Neural cell (in vitro differentiated cells): ENCODE measurements around the gene ZNF277. TPM values are rescaled to one million over a fixed set of nuclear protein-coding genes. Genes with fewer than 3 reads are reported as not detected.

Source experiments
- H2AFZ ChIP-seq: fragments of 200-600, 300-800 bp; sonication (generic), shearing (Covaris generic); 2 replicates; pipeline ENCODE4 v1.6.0; 2014; ENCODE audit warnings: low read depth, mild to moderate bottlenecking, antibody characterized with exemption, low read length, moderate library complexity
- H3F3A ChIP-seq: fragments of 200-600 bp; shearing (Covaris generic); 2 replicates; pipeline ENCODE4 v1.6.1; 2016; ENCODE audit warnings: mild to moderate bottlenecking, moderate library complexity, mixed read lengths, antibody characterized with exemption, low read length; ENCODE audit not compliant: insufficient read depth, poor library complexity, severe bottlenecking
- H3K27ac ChIP-seq: fragments of 200-600, 300-800 bp; sonication (generic), shearing (Covaris generic); 2 replicates; pipeline ENCODE4 v1.5.1; 2014; ENCODE audit warnings: mild to moderate bottlenecking, low read length, moderate library complexity
- H3K27me3 ChIP-seq: fragments of 300-800, 200-600 bp; sonication (generic), shearing (Covaris generic); 2 replicates; pipeline ENCODE4 v1.6.0; 2014; ENCODE audit warnings: mild to moderate bottlenecking, low read depth, low read length, moderate library complexity; ENCODE audit not compliant: insufficient read depth
- H3K36me3 ChIP-seq: fragments of 300-800, 200-600 bp; sonication (generic), shearing (Covaris generic); 2 replicates; pipeline ENCODE4 v1.5.1; 2014; ENCODE audit warnings: mild to moderate bottlenecking, antibody characterized with exemption, low read length, moderate library complexity; ENCODE audit not compliant: insufficient read depth
- H3K4me2 ChIP-seq: fragments of 300-800, 200-600 bp; sonication (generic), shearing (Covaris generic); 2 replicates; pipeline ENCODE4 v1.6.0; 2014; ENCODE audit warnings: mild to moderate bottlenecking, low read length
- H3K4me3 ChIP-seq: fragments of 300-800, 200-600 bp; sonication (generic), shearing (Covaris generic); 2 replicates; pipeline ENCODE4 v1.5.1; 2014; ENCODE audit warnings: mild to moderate bottlenecking, low read length, moderate library complexity
- H3K79me2 ChIP-seq: fragments of 200-600 bp; shearing (Covaris generic); replicated peaks from 2 replicates; pipeline ENCODE4 v1.6.0; 2014; ENCODE audit warnings: mild to moderate bottlenecking, low read length, moderate library complexity; ENCODE audit not compliant: insufficient read depth
- H3K9ac ChIP-seq: fragments of 300-800, 200-600 bp; sonication (generic), shearing (Covaris generic); 2 replicates; pipeline ENCODE4 v1.6.1; 2016; ENCODE audit warnings: mild to moderate bottlenecking, low read length, mixed read lengths
- H3K9me2 ChIP-seq: fragments of 200-600 bp; shearing (Covaris generic); 2 replicates; pipeline ENCODE4 v1.6.1; 2016; ENCODE audit warnings: mild to moderate bottlenecking, low read length, mixed read lengths; ENCODE audit not compliant: insufficient read depth
- H3K9me3 ChIP-seq: fragments of 200-600, 300-800 bp; sonication (generic), shearing (Covaris generic); 2 replicates; pipeline ENCODE4 v1.6.1; 2016; ENCODE audit warnings: mild to moderate bottlenecking, mixed run types, low read length, moderate library complexity, mixed read lengths
- H4K20me1 ChIP-seq: fragments of 200-600 bp; shearing (Covaris generic); 2 replicates; pipeline ENCODE4 v1.6.1; 2016; ENCODE audit warnings: mild to moderate bottlenecking, mixed run types; ENCODE audit not compliant: insufficient read depth
- EP300 ChIP-seq: fragments of 450-650 bp; conservative IDR thresholded peaks from 2 replicates; pipeline ENCODE4 v1.6.1; 2014; ENCODE audit warnings: antibody characterized with exemption, mild to moderate bottlenecking, moderate library complexity; ENCODE audit not compliant: poor library complexity, severe bottlenecking
- EZH2 ChIP-seq: fragments of 200-600, 300-800 bp; shearing (Covaris generic), sonication (generic); IDR thresholded peaks from 2 replicates; pipeline ENCODE4 v1.6.1; 2014; ENCODE audit warnings: antibody characterized with exemption, low read length, borderline replicate concordance, mild to moderate bottlenecking; ENCODE audit not compliant: insufficient read depth, poor library complexity, severe bottlenecking
- MXI1 ChIP-seq: fragments of 450-650 bp; conservative IDR thresholded peaks from 2 replicates; pipeline ENCODE4 v1.6.1; 2014; ENCODE audit warnings: antibody characterized with exemption, mild to moderate bottlenecking; ENCODE audit not compliant: poor library complexity, severe bottlenecking
- POLR2AphosphoS5 ChIP-seq: IDR thresholded peaks from 2 replicates; pipeline ENCODE4 v1.6.1; 2012
- RAD21 ChIP-seq: fragments of 450-650 bp; conservative IDR thresholded peaks from 2 replicates; pipeline ENCODE4 v1.6.1; 2014; ENCODE audit warnings: antibody characterized with exemption, mild to moderate bottlenecking, moderate library complexity
- SMC3 ChIP-seq: fragments of 450-650 bp; conservative IDR thresholded peaks from 2 replicates; pipeline ENCODE4 v1.6.1; 2014; ENCODE audit warnings: antibody characterized with exemption, mild to moderate bottlenecking, moderate library complexity; ENCODE audit not compliant: poor library complexity
- TAF1 ChIP-seq: IDR thresholded peaks from 2 replicates; pipeline ENCODE4 v1.6.1; 2012; ENCODE audit warnings: low read depth
- polyA plus RNA-seq: library from polyadenylated mRNA; depleted of rRNA; stranded (reverse); fragments of >200 nt; gene quantifications from 2 replicates; pipeline ENCODE4 v1.2.3, GENCODE V29; 2014
- TF ChIP-seq, protein P1 (sequence below): IDR thresholded peaks from 2 replicates; pipeline ENCODE4 v1.6.1; 2012; ENCODE audit warnings: borderline replicate concordance
- TF ChIP-seq, protein P2 (sequence below): fragments of 450-650 bp; IDR thresholded peaks from 2 replicates; pipeline ENCODE4 v1.5.1; 2014; ENCODE audit warnings: antibody characterized with exemption, mild to moderate bottlenecking, moderate library complexity; ENCODE audit not compliant: poor library complexity, severe bottlenecking

Gene ZNF277
- polyA plus RNA-seq, 1 donor from 2014 or later, result 30.0 TPM

DNA sequence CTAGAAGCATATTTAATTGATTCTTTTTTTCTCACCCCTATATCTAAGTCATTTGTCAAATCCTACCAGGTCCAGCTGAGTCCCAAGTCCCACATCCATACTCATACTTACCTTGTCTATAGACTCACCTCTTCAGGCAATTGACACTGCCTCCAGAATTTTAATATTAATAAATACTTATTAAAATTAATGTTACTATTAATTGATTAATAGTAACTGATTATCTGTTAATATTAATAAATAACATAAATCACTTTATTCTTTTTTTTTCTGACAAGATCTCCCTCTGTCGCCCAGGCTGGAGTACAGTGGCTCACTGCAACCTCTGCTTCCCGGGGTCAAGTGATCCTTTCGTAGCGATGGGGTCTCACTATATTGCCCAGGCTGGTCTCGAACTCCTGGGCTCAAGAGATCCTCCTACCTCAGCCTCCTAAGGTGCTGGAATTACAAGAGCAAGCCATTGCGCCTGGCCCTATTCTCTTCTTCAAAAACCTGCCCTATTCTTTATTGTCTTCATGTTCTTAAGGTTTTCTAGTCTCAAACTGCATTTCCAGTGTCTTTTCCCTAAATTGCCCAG is 94.4 kb downstream of the ZNF277 start:
- H3K9ac ChIP-seq, result no peak overlapping the region
- no peak overlapping the region for H2AFZ ChIP-seq
- H3F3A ChIP-seq, result no peaks in the 10 kb centered on the region
- H3K36me3 ChIP-seq, result no peaks in the 10 kb centered on the region
- H3K27me3 ChIP-seq, result no peaks in the 10 kb centered on the region
- no peaks in the 10 kb centered on the region for H3K9me3 ChIP-seq
- no peaks in the 10 kb centered on the region for H3K9me2 ChIP-seq
- no peak overlapping the region for H3K4me3 ChIP-seq
- no peaks in the 10 kb centered on the region for H4K20me1 ChIP-seq
- no peaks in the 10 kb centered on the region for H3K79me2 ChIP-seq
- H3K4me2 ChIP-seq, result no peak overlapping the region
- TF ChIP-seq MXI1 (no peak), RAD21 (no peak), TAF1 (no peak), EP300 (no peak), POLR2AphosphoS5 (no peak), SMC3 (no peak), EZH2 (no peak)
- TF ChIP-seq, protein P1, sequence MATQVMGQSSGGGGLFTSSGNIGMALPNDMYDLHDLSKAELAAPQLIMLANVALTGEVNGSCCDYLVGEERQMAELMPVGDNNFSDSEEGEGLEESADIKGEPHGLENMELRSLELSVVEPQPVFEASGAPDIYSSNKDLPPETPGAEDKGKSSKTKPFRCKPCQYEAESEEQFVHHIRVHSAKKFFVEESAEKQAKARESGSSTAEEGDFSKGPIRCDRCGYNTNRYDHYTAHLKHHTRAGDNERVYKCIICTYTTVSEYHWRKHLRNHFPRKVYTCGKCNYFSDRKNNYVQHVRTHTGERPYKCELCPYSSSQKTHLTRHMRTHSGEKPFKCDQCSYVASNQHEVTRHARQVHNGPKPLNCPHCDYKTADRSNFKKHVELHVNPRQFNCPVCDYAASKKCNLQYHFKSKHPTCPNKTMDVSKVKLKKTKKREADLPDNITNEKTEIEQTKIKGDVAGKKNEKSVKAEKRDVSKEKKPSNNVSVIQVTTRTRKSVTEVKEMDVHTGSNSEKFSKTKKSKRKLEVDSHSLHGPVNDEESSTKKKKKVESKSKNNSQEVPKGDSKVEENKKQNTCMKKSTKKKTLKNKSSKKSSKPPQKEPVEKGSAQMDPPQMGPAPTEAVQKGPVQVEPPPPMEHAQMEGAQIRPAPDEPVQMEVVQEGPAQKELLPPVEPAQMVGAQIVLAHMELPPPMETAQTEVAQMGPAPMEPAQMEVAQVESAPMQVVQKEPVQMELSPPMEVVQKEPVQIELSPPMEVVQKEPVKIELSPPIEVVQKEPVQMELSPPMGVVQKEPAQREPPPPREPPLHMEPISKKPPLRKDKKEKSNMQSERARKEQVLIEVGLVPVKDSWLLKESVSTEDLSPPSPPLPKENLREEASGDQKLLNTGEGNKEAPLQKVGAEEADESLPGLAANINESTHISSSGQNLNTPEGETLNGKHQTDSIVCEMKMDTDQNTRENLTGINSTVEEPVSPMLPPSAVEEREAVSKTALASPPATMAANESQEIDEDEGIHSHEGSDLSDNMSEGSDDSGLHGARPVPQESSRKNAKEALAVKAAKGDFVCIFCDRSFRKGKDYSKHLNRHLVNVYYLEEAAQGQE, result no peak
- TF ChIP-seq, protein P2, sequence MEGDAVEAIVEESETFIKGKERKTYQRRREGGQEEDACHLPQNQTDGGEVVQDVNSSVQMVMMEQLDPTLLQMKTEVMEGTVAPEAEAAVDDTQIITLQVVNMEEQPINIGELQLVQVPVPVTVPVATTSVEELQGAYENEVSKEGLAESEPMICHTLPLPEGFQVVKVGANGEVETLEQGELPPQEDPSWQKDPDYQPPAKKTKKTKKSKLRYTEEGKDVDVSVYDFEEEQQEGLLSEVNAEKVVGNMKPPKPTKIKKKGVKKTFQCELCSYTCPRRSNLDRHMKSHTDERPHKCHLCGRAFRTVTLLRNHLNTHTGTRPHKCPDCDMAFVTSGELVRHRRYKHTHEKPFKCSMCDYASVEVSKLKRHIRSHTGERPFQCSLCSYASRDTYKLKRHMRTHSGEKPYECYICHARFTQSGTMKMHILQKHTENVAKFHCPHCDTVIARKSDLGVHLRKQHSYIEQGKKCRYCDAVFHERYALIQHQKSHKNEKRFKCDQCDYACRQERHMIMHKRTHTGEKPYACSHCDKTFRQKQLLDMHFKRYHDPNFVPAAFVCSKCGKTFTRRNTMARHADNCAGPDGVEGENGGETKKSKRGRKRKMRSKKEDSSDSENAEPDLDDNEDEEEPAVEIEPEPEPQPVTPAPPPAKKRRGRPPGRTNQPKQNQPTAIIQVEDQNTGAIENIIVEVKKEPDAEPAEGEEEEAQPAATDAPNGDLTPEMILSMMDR, result no peak
- no peak overlapping the region for H3K27ac ChIP-seq

DNA sequence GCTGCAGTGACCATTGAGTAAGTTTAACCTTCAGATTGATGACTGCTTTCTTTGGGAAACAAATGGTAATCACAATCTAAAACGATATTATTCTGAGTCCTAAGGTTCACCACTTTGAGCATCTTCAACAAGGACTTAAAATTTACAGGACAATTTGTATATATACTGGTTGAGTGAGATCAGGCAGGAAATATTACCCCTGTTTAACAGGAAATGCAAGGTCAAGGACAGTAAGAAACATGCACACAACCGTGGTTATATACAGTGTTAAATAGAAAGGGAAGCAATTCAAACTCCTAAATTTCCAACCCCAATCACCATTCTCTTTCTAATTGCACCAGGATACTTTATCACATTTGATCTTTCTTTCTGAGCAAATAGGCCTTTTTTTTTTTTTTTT is 96.1 kb downstream of the ZNF277 start:
- no peaks in the 10 kb centered on the region for H3F3A ChIP-seq
- H2AFZ ChIP-seq, result no peak overlapping the region
- no peak overlapping the region for H3K4me2 ChIP-seq
- TF ChIP-seq EZH2, result no peak
- TF ChIP-seq POLR2AphosphoS5, result no peak
- TF ChIP-seq, protein P1, result no peak
- TF ChIP-seq MXI1, result no peak
- TF ChIP-seq TAF1, result no peak
- no peaks in the 10 kb centered on the region for H3K9me3 ChIP-seq
- no peaks in the 10 kb centered on the region for H3K27me3 ChIP-seq
- H3K27ac ChIP-seq, result no peak overlapping the region
- H3K4me3 ChIP-seq, result no peak overlapping the region
- H3K9me2 ChIP-seq, result no peaks in the 10 kb centered on the region
- H3K79me2 ChIP-seq, result no peaks in the 10 kb centered on the region
- no peaks in the 10 kb centered on the region for H3K36me3 ChIP-seq
- no peak overlapping the region for H3K9ac ChIP-seq
- no peaks in the 10 kb centered on the region for H4K20me1 ChIP-seq
